GM19324 (cell line): ENCODE measurements around the gene RING1.

ENCODE experiments used
- ATAC-seq: cut with Tn5 transposase; IDR thresholded peaks from one replicate; pipeline ENCODE4 v1.9.1; 2021; ENCODE audit warnings: mild to moderate bottlenecking, moderate library complexity; ENCODE audit not compliant: unreplicated experiment, low FRiP score

The RING1 gene

GRCh38 chr6:33171880-33172687, 36.2 kb upstream of the RING1 start:
- ATAC-seq = no peak

GRCh38 chr6:33172688-33173534, 35.4 kb upstream of the RING1 start:
- ATAC-seq = no peak

- no peak for ATAC-seq
These were observed 34.6 kb upstream of the RING1 start for GRCh38 chr6:33173535-33174180.

GRCh38 chr6:33174784-33175183, 33.5 kb upstream of the RING1 start:
- ATAC-seq = no peak

- no peak for ATAC-seq
These were observed 32.7 kb upstream of the RING1 start for GRCh38 chr6:33175436-33176069.

GRCh38 chr6:33176906-33177305, 31.4 kb upstream of the RING1 start:
- ATAC-seq = no peak

- ATAC-seq = no peak
These were observed 30.5 kb upstream of the RING1 start for GRCh38 chr6:33177552-33178446.

- no peak for ATAC-seq
These were observed 29.4 kb upstream of the RING1 start for GRCh38 chr6:33178755-33179475.

GRCh38 chr6:33181141-33181540, 27.2 kb upstream of the RING1 start:
- no peak for ATAC-seq

- no peak for ATAC-seq
These were observed 25.1 kb upstream of the RING1 start for GRCh38 chr6:33183071-33183683.

- no peak for ATAC-seq
These were observed 23.1 kb upstream of the RING1 start for GRCh38 chr6:33185190-33185589.

GRCh38 chr6:33185654-33186187, 22.6 kb upstream of the RING1 start:
- ATAC-seq = no peak

- ATAC-seq = no peak
These were observed 20.5 kb upstream of the RING1 start for GRCh38 chr6:33187809-33188208.

GRCh38 chr6:33189164-33189563, 19.1 kb upstream of the RING1 start:
- no peak for ATAC-seq

- ATAC-seq = no peak
These were observed 18.5 kb upstream of the RING1 start for GRCh38 chr6:33189625-33190448.

GRCh38 chr6:33190504-33191107, 17.7 kb upstream of the RING1 start:
- no peak for ATAC-seq
